Urinary bladder (tissue), 4 donors: ENCODE results near the gene SLC38A7. TPM values are rescaled to one million over a fixed set of nuclear protein-coding genes. Genes with fewer than 3 reads are reported as not detected.
"Not testable (repeated sequence)": the region's sequence is repeated elsewhere in the genome, so short reads cannot be mapped to it uniquely, and the experiment has no call there.

Experiments used
- DNase-seq: peaks from one replicate; pipeline ENCODE4 v3.0.0-alpha.2; 2015; ENCODE audit errors: extremely low spot score
- H3K27ac ChIP-seq: one replicate; pipeline ENCODE4 v1.5.1; 2013; ENCODE audit warnings: low read depth, mild to moderate bottlenecking, moderate library complexity
- H3K36me3 ChIP-seq: one replicate; pipeline ENCODE4 v1.6.1; 2013; ENCODE audit warnings: mild to moderate bottlenecking, moderate library complexity; ENCODE audit not compliant: insufficient read depth
- H3K4me1 ChIP-seq: one replicate; pipeline ENCODE4 v1.6.1; 2013; ENCODE audit warnings: mild to moderate bottlenecking, moderate library complexity; ENCODE audit not compliant: insufficient read depth
- H3K4me3 ChIP-seq: one replicate; pipeline ENCODE4 v1.5.1; 2013; ENCODE audit warnings: low read depth, low read length
- WGBS: extraction: QIAGEN DNeasy Blood & Tissue Kit; methylation state at CpG from one replicate; pipeline ENCODE4 v1.1.7; 2013; 5-methylcytosine and 5-hydroxymethylcytosine counted together
- polyA plus RNA-seq: library from polyadenylated mRNA; stranded (reverse); fragments of 200-250 nt; gene quantifications from one replicate; pipeline ENCODE4 v1.2.3, GENCODE V29; 2013
- total RNA-seq: library from RNA; depleted of rRNA; stranded (reverse); fragments of >200 nt; gene quantifications from one replicate; pipeline ENCODE4 v1.2.3, GENCODE V29; 2014
- donor health status: healthy with polysubstance abuse.
- donor health status: healthy.

Gene SLC38A7
- total and polyA plus RNA-seq, 2 donors: 7.7 to 13.8 TPM

DNA sequence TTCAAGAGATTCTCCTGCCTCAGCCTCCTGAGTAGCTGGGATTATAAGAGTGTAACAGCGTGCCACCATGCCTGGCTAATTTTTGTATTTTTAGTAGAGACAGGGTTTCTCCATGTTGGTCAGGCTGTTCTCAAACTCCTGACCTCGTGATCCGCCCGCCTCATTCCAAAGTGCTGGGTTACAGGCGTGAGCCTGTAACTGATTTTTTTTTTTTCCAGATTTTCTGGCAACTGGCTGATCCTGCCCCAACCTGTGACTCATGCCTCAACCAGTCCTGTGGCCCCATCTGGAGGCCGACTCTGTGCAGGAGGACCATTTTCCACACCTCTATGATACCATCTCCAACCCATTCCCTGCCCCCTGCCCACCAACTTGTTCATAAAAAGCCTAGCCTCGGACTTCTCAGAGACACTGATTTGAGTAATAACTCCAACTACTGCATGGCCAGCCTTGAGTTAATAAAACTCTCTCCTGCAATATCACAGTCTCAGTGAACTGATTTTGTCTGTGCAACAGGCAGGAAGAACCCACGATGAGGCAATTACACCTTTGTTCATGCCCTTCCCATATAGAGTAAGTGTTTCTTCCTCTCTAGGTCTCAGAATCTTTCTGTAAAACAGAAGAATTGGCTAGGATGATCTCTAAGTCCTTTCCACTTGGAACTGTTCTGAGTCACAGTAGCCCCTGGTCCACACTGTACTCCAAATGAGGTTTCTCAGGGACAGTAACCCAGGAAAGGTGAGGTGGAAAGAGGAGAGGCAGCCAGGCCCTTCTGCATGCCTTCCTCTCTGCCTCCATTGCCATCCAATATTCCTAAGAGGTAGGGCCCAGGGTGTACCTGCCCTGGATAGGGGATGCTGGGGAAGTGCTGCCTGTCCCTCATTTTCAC is 46.2 kb downstream of the SLC38A7 start:
- DNase-seq: no peak
- Histone ChIP-seq H3K4me3 (no peak overlapping the region), H3K36me3 (no peaks in the 10 kb centered on the region), H3K27ac (no peak overlapping the region), H3K4me1 (no peaks in the 10 kb centered on the region)
- WGBS: 59% methylated on average over 8 of the region's 8 CpGs

DNA sequence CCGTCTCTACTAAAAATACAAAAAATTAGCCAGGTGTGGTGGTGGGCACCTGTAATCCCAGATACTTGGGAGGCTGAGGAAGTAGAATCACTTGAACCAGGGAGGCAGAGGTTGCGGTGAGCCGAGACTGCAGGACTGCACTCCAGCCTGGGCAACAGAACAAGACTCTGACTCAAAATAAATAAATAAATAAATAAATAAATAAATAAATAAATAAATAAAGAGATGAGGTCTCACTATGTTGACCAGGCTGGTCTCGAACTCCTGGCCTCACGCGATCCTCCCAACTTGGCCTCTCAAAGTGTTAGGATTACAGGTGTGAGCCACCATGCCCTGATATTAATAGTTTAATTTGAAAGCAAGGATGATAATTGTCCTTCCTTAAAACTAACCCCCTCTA is 47.5 kb downstream of the SLC38A7 start:
- H3K36me3 ChIP-seq, H3K27ac ChIP-seq, H3K4me1 ChIP-seq, DNase-seq, H3K4me3 ChIP-seq: not testable (repeated sequence)
- 96% methylated on average over 6 of the region's 6 CpGs for WGBS

DNA sequence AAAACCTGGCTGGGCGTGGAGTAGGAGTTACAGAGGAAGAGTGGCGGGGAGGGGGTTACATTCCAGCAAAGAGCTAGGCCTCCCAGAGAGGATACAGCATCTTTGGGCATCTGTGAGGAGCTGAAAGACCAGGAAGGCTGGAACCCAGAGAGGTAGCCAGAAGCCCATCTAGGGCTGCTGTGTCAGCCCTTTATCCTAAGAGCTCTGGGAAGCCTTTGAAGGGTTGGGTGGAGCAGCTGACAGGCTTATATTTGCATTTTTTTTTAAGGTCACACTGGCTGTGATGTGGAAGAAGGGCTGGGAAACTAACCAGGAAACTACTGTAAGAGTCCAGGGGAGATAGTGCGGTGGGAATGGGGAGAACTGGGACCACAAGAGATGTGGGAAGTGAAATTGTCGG is 48.1 kb downstream of the SLC38A7 start:
- Histone ChIP-seq H3K36me3 (no peaks in the 10 kb centered on the region), H3K4me1 (no peaks in the 10 kb centered on the region), H3K27ac (no peak overlapping the region), H3K4me3 (no peak overlapping the region)
- no peak for DNase-seq
- 89% methylated on average over 4 of the region's 4 CpGs for WGBS

DNA sequence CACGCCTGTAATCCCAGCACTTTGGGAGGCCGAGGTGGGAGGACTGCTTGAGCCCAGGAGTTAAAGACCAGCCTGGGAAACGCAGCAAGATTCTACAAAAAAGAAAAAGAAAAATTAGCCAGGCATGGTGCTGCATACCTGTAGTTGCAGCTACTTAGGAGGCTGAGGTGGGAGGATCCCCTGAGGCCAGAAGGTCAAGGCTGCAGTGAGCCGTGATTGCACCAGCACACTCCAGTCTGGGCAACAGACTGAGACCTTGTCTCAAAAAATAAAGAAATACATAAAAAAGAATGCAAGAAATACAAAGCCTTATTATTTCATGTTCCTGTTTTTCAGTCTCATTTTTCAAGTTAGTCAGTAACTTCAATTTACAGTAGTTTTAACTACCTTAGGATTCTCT is 49.1 kb downstream of the SLC38A7 start:
- DNase-seq: no peak
- 90% methylated on average over 4 of the region's 4 CpGs for WGBS

DNA sequence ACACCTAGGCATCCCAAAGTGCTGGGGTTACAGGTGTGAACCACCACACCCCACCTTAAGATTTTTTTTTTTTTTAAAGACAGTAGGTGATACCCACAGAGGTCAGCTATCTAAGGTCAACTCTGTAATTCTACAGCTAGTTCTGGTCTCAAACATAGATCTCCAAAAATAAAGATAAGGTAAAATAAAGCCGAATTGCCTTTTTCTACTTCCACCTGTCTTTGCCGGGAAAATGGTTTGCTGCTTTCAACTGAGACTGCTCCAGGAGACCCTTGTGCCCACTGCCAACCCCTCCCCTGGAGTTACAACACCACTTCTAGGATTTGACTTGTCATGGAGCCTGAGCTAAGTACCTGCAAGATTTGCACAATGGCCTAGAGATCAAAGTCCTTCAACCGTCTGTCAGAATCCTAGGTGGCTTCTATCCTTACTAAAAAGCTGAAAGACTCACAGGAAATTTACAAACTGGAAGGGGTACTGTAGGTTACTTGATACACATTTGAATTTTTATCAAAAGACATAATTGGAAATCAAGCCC is 50.2 kb downstream of the SLC38A7 start:
- no peak for DNase-seq
- Histone ChIP-seq H3K36me3 (no peaks in the 10 kb centered on the region), H3K4me3 (no peak overlapping the region), H3K27ac (no peak overlapping the region), H3K4me1 (no peaks in the 10 kb centered on the region)
- whole genome bisulfite sequencing: 74% methylated on average over 3 of the region's 3 CpGs

More for the DNA sequence above, 49.1 kb downstream of the SLC38A7 start:
- no peaks in the 10 kb centered on the region for H3K36me3 ChIP-seq
- H3K27ac ChIP-seq: no peak overlapping the region
- H3K4me3 ChIP-seq: no peak overlapping the region
- no peaks in the 10 kb centered on the region for H3K4me1 ChIP-seq

DNA sequence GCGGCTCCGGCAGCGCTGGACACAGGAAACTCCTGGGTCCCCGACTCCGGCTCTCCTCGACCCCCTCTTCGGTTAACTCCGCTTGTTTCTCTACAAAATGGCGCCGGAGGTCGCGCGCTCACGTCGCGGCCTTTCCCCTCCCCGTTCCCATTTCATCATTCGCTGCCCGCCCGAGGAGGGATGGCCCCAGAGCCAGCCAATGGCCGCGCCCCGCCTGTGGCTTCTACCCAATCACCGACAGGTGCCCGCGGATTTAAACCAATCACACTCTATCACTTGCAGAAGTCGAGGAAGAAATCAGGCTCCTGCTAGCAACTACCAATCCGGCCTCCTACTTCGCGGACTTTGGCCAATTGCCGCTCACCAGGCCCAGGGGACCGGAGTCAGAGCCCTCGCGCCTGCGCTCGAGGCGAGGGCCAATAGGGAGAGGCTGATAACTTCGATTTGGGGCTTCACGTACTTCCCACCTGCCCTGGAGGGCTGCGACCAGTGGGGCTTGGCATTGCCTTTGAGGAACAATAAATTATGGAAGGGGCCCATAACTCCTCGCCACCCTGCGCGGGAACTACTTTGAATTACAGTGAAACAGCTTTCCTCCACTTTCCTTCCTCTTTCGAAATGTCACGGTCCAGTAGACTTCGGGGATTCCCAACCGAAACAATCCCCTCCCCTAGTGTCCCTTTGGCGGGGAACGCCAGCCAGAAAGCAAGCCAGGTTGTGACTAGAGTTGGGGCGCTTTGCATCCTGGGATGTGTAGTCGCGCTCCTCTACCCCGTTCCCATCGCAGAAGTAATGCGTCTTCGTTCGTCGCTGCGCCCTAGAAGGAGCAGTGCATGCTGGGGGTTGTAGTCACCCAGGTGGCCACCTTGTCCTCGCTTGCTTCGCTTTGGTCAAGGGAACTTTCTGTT is 54.6 kb downstream of the SLC38A7 start, which contains the start of gene CNOT1:
Gene CNOT1 (minus strand): TSS at position 94 of the 908 bp plus-strand sequence. CDS start 30,489 bp downstream, outside the sequence.
- Histone ChIP-seq H3K4me1 (peaks cover 2% of the 10 kb centered on the region), H3K4me3 (peak within 1 kb of the TSS; percentile 70), H3K27ac (peak within 1 kb of the TSS; percentile 96), H3K36me3 (no peaks in the 10 kb centered on the region)
- peak; percentile 98 for DNase-seq
- under 1% methylated on average over 61 of the region's 61 CpGs for WGBS

DNA sequence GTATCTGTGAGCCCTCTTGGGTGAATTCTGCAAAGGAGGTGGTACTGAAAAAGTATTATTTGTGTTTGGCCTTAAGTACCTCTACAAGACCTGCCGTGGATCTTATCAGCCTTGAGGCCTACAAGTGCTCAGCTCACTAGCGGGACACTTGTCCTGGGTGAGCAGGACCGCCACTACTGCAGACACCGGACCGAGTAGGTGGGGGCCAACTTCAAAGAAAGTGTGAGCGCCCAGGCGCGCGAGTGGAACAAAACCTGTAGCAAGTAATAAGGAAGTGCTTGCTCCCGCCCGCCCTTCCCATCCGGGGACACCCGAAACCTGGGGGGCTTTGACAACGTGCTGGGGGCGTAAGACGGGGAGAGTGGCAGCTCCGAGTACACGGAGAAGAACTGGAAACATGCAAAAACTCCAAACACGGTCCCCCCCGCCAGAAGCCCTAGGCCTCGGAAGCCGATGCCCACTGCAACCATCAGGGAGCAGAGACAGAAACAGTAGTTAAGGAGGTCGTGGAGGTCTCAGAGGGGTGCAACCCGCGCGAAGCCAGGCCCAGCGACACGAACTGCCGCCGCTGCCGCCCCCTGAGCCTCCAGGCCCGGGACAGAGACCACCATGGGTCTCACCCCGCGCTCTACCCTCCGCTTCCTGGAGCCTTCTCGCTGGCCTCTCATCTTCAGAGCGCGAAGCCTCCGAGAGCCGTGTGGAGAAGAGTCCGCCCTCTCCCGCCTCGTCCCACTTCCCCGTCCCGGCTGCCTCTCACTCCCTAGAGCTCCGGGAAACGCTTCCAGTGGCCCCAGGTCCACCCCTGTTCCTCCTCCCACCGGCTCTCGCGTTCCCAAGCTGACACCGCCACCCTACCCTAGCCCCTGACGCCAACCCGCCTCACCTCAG is 55.5 kb downstream of the SLC38A7 start:
- peak overlapping the region; percentile 70 for H3K4me3 ChIP-seq
- WGBS: under 1% methylated on average over 53 of the region's 53 CpGs
- DNase-seq: no peak
- H3K36me3 ChIP-seq: no peaks in the 10 kb centered on the region
- peak overlapping the region; percentile 96 for H3K27ac ChIP-seq
- H3K4me1 ChIP-seq: peaks cover 2% of the 10 kb centered on the region

DNA sequence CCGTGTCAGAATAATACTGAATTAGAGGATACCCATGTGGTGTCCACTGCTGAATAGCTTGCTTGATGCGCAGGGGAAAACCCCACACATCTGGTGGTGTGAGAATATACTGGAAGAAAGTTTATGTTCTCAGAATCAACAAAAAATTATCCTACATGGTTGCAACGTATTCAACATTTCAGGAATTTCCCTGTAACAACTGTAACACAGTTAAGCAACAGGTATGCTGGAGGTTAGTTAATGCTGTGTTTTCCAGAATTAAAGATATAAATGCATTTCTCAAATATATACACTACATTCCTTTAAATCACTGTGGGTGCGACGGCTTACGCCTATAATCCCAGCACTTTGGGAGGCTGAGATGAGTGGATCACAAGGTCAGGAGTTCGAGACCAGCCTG is 60.4 kb downstream of the SLC38A7 start:
- no peak overlapping the region for H3K27ac ChIP-seq
- no peak for DNase-seq
- no peak overlapping the region for H3K4me3 ChIP-seq
- peaks cover 2% of the 10 kb centered on the region for H3K4me1 ChIP-seq
- H3K36me3 ChIP-seq: peaks cover 2% of the 10 kb centered on the region
- WGBS: 91% methylated on average over 7 of the region's 7 CpGs

DNA sequence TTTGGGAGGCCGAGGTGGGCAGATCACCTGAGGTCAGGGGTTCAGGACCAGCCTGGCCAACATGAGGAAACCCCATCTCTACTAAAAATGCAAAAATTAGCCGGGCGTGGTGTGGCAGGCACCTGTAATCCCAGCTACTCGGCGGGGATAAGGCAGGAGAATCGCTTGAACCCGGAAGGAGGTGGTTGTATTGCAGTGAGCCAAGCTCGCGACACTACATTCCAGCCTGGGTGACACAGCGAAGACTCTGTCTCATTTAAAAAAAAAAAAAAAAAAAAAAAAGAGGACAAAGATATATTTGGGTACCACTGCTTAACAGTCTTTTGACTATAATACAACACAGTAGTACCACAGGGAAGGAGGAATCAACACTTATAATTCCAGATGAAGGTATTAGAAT is 64.2 kb downstream of the SLC38A7 start:
- peaks cover 10% of the 10 kb centered on the region for H3K36me3 ChIP-seq
- H3K4me3 ChIP-seq: no peak overlapping the region
- no peak overlapping the region for H3K27ac ChIP-seq
- H3K4me1 ChIP-seq: no peaks in the 10 kb centered on the region
- no peak for DNase-seq
- WGBS: 93% methylated on average over 10 of the region's 10 CpGs

DNA sequence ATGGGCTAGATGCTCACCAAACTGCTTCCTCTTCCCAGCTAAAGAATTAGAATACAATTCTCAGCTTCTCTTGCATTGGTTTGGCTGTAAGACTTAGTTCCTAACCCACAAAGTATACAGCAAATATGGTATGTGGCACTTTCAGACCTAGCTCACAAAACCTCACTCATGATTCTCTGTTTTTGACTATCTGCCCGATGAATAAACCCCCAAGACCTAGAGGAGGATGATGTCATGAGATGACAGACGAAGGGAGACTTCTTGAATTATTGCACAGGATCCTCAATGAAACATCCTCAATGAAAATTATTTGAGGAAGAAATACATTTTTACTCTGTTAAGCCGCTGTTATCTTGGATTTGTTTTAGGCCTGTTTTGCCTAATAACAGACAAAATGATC is 69.3 kb downstream of the SLC38A7 start:
- 64% methylated on average over 3 of the region's 3 CpGs for WGBS
- peaks cover 10% of the 10 kb centered on the region for H3K36me3 ChIP-seq
- H3K4me1 ChIP-seq: no peaks in the 10 kb centered on the region
- H3K27ac ChIP-seq: no peak overlapping the region
- no peak for DNase-seq
- H3K4me3 ChIP-seq: no peak overlapping the region
